ENCODE results near the gene EFCAB8.

DNA sequence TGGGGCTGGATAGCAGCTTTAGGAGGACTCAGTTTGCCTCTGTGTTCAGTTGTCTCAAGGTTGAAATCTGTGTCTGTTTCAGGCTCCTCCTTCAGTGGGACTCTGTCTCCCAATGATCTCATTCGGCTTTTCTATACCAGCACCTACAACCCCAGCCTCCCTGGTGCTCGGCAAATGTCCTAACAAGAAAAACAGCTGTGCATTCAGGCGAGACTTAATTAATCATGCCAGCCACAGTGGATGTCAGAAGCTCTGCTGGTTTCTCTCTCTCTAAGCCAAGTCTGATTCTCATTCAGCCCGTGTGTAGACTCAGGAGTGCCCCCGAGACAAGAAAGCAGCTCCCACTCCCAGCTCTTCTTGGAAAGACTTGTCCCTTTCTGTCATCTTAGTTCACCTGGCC is 98.7 kb downstream of the EFCAB8 start:
- TF ChIP-seq, protein P1, sequence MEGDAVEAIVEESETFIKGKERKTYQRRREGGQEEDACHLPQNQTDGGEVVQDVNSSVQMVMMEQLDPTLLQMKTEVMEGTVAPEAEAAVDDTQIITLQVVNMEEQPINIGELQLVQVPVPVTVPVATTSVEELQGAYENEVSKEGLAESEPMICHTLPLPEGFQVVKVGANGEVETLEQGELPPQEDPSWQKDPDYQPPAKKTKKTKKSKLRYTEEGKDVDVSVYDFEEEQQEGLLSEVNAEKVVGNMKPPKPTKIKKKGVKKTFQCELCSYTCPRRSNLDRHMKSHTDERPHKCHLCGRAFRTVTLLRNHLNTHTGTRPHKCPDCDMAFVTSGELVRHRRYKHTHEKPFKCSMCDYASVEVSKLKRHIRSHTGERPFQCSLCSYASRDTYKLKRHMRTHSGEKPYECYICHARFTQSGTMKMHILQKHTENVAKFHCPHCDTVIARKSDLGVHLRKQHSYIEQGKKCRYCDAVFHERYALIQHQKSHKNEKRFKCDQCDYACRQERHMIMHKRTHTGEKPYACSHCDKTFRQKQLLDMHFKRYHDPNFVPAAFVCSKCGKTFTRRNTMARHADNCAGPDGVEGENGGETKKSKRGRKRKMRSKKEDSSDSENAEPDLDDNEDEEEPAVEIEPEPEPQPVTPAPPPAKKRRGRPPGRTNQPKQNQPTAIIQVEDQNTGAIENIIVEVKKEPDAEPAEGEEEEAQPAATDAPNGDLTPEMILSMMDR (IDR thresholded peaks at IDR 0.05; ENCODE audit: low read depth, low read length, poor library complexity, severe bottlenecking) = no peak
- TF ChIP-seq EZH2phosphoT487 (IDR thresholded peaks at IDR 0.05; ENCODE audit: borderline replicate concordance, low read length) = no peak
